GM12891 (cell line): ENCODE results near the gene KLHL2.
"Not testable (repeated sequence)": the region's sequence is repeated elsewhere in the genome, so short reads cannot be mapped to it uniquely, and the experiment has no call there.

Experiments used
- POLR2A ChIP-seq: IDR thresholded peaks from 2 replicates; pipeline ENCODE4 v1.6.1; 2011; ENCODE audit warnings: low read depth, low read length, control low read depth
- POLR2AphosphoS5 ChIP-seq: IDR thresholded peaks from 2 replicates; pipeline ENCODE4 v1.6.1; 2011; ENCODE audit warnings: low read depth, low read length, control low read depth

GRCh38 chr4:165184998-165185397 is 22.4 kb upstream of the KLHL2 start:
- TF ChIP-seq POLR2A, POLR2AphosphoS5: not testable (repeated sequence)
